ENCODE data around the gene JARID2.

GRCh38 chr6:15499125-15499524 lies 253.3 kb downstream of the JARID2 start:
- TF ChIP-seq ZNF335 (CRISPR knock-in tag; IDR thresholded peaks at IDR 0.05) (no peak), FOXC1 (CRISPR knock-in tag; IDR thresholded peaks at IDR 0.05; ENCODE audit: borderline replicate concordance) (no peak), HCFC1 (IDR thresholded peaks at IDR 0.05; ENCODE audit: low read depth, low read length) (no peak), CTCF (CRISPR knock-in tag; IDR thresholded peaks at IDR 0.05) (no peak), NRL (CRISPR knock-in tag; IDR thresholded peaks at IDR 0.05; ENCODE audit: borderline replicate concordance) (no peak), GZF1 (CRISPR knock-in tag; IDR thresholded peaks at IDR 0.05) (no peak), ZNF230 (CRISPR knock-in tag; IDR thresholded peaks at IDR 0.05) (no peak), FOXA1 (IDR thresholded peaks at IDR 0.05) (no peak), FOXA1 (CRISPR knock-in tag; IDR thresholded peaks at IDR 0.05) (no peak), ZSCAN21 (CRISPR knock-in tag; IDR thresholded peaks at IDR 0.05; ENCODE audit: borderline replicate concordance) (no peak), ZNF720 (CRISPR knock-in tag; IDR thresholded peaks at IDR 0.05) (no peak), SMAD3 (CRISPR knock-in tag; IDR thresholded peaks at IDR 0.05) (no peak), NFYB (CRISPR knock-in tag; IDR thresholded peaks at IDR 0.05) (no peak), ERF (CRISPR knock-in tag; IDR thresholded peaks at IDR 0.05) (no peak), MYPOP (CRISPR knock-in tag; IDR thresholded peaks at IDR 0.05) (no peak)

Measured in HepG2 (cell line).